Stimulated activated CD4-positive, alpha-beta T cell treated with anti-CD3 and anti-CD28 coated beads, Interleukin-1b, Interleukin-23, amount 100 ng/mL, for 48 hours (primary cell): ENCODE data around the gene ZBTB2.
"Not testable (repeated sequence)": the region's sequence is repeated elsewhere in the genome, so short reads cannot be mapped to it uniquely, and the experiment has no call there.

Experiments used
- DNase-seq: peaks from one replicate; pipeline ENCODE4 v3.0.0-alpha.2; 2020

Gene ZBTB2

GRCh38 chr6:151325075-151326050 is 66.0 kb downstream of the ZBTB2 start:
- DNase-seq: no peak

DNA sequence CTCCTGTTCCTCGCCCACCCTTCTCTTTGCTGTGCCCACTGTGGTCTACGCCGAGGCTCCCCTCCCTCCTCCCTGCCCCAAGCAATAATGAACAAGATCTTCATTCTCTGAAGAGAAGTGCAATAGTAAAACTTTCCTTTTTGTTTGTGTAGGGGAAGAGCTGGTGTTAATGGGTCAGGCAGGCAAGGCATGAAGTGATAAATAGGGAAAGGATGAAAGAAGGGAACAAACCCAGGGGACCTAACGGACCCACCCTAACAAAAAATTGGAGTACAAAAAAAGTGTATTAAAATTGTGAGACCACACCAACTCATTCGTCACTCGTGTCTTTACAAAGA is 66.9 kb downstream of the ZBTB2 start:
- no peak for DNase-seq

DNA sequence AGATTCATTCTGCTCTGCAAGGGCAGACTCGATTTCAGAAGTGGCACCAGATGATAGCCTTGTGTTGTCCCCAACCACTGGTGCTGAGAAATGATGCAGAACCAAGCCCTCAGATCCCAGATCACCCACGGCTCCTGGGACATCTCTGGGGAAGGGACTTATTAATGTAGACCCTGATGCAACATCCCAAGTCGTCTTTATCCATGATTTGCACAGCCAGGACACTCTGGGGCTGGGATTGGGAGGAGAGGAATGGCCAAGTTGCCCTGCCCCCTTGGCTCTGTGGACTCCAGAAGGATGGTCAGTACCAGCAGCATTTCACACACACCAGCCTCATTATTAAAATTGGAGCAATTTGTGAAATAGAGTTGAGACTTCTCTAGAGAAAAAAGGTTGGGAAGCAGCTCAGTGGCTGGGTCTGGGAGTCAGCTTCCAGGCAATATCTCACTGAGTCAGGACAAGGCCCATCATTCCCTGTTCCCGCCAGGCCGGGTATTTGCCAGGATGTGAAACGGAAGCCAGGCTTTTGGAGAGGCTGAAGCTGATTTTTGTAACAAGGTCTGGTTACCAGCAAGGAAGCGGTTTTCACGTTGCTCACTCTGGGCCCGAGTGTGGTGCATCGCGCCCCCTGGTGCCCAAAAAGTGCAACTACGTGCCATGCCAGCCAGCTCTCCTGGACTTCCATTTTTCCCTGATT is 67.4 kb downstream of the ZBTB2 start:
- peak; percentile 64 for DNase-seq

GRCh38 chr6:151322570-151322969 is 68.8 kb downstream of the ZBTB2 start:
- DNase-seq: no peak

- DNase-seq: no peak
Measured at GRCh38 chr6:151321438-151321837, 69.9 kb downstream of the ZBTB2 start.

DNA sequence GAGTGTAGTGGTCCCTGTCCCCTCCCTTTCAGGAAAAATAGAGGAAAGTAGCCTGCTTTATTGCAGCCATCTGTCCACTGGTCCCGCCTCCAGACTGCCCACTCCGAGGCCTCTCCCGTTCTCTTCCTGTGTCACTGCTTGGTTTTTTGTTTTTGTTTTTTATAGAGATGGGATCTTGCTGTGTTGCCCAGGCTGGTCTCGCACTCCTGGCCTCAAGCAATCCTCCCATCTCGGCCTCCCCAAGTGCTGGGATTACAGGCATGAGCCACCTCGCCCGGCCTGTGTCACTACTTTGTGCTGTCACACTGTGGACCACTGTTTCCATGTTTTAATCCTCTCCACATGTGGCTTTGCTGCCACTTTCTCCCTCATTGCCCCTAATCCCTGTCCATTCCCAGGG is 71.2 kb downstream of the ZBTB2 start:
- no peak for DNase-seq

DNA sequence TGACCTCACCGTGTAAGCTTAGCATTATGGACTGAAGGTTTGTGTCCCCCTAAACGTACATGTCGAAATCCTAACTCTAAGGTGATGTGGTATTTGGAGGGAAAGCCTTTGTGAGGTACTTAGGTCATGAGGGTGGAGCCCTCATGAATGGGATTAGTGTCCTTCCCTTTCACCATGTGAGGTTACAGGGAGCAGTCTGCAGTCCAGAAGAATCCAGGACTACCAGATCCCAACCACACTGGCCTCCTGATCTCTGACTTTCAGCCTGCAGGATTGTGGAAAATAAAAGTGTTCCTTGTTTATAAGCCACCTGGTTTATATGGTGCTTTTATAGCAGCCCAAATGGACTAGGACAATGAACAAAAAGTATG is 73.4 kb downstream of the ZBTB2 start:
- DNase-seq: no peak

DNA sequence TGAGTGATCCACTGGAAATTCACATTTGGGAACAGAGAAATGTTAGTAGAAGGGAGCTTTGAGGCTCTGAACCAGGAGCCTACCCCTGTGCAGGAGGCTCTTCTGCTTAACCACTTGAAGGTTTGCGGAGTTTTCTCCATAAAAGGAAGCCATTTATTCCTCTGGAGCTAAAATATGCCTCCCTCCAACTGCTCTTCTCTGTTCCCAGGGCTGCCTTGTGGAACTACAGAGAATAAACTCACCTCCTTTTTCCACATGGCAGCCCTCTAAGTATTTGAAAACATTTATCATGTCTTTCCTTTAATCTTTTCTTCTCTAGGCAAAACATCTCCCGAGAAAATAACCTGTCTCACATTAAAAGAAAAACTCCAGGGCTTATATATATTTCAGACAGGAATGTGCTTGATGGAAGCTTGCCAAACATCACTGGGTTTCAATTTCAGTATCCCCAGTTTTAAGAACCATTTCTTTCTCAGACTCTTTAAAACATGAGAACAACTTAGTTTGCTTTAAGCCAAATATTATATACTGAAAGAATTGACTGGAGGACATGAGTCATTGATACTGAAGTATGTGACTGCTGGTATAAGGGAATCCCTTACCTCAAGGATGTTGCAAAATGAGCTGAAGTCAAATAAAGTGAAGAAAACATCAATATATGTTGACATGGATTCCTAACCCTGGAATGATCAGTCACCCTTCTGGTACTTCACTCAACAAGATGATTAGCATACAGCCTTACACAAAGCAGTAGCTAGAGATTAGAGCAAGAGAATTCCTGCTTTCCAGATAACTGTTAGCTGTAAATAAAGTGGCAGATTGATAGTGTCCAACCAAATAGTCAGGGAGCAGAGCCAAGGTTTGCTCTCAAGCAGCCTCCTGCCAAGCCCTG is 74.0 kb downstream of the ZBTB2 start:
- DNase-seq: no peak

GRCh38 chr6:151315661-151316060 is 75.7 kb downstream of the ZBTB2 start:
- not testable (repeated sequence) for DNase-seq
